HAP-1 (cell line): ENCODE measurements around the gene CDK2AP2.
A peak's percentile ranks its signal among the peaks of the same experiment; 100 is the strongest.
"Not testable (repeated sequence)": the region's sequence is repeated elsewhere in the genome, so short reads cannot be mapped to it uniquely, and the experiment has no call there.

Experiments
- DNase-seq, 2 experiments: peaks; one replicate each; pipeline ENCODE4 v3.0.0-alpha.2; 2016 to 2020; ENCODE audit warnings: low spot score in 2 of 2
- H3K27me3 ChIP-seq: fragments of 250-450 bp; sonication (Bioruptor Pico); 2 replicates; pipeline ENCODE4 v1.5.1; 2020; ENCODE audit warnings: low read depth, mild to moderate bottlenecking, moderate library complexity
- H3K36me3 ChIP-seq: fragments of 250-450 bp; sonication (Bioruptor Pico); replicated peaks from 2 replicates; pipeline ENCODE4 v1.5.1; 2020; ENCODE audit warnings: mild to moderate bottlenecking
- H3K4me1 ChIP-seq: fragments of 250-450 bp; sonication (Bioruptor Pico); 2 replicates; pipeline ENCODE4 v1.5.1; 2020; ENCODE audit warnings: mild to moderate bottlenecking
- H3K4me3 ChIP-seq: fragments of 250-450 bp; sonication (Bioruptor Pico); 2 replicates; pipeline ENCODE4 v1.5.1; 2020; ENCODE audit warnings: mild to moderate bottlenecking, moderate library complexity
- H3K9me3 ChIP-seq: fragments of 250-450 bp; sonication (Bioruptor Pico); 2 replicates; pipeline ENCODE4 v1.5.1; 2020; ENCODE audit warnings: mild to moderate bottlenecking, moderate library complexity
- in situ Hi-C: fragments of 300-500 bp; cut with MboI; formaldehyde crosslinking; loops from 3 replicates; pipeline ENCODE4 v1.14.3; 2020; ENCODE audit warnings: low sequenced_read_pairs, inconsistent platforms, mixed read lengths

CDK2AP2 gene

GRCh38 chr11:67482827-67483798 is 24.8 kb downstream of the CDK2AP2 start, which contains the start of gene AIP:
TSS of gene AIP (plus strand) at chr11:67483026. CDS start at chr11:67483159, 133 bp downstream.
- Histone ChIP-seq H3K27me3 (no peaks in the 10 kb centered on the region), H3K9me3 (no peaks in the 10 kb centered on the region), H3K36me3 (no peaks in the 10 kb centered on the region; the same call in 1 of the 2 replicates), H3K4me1 (peaks cover 15% of the 10 kb centered on the region), H3K4me3 (peak within 1 kb of the TSS; percentile 39)
- in situ Hi-C loops: no loop called here
- peak; percentile 98 to 99 for DNase-seq

- Histone ChIP-seq H3K4me3 (peak overlapping the region; percentile 39), H3K27me3 (no peaks in the 10 kb centered on the region), H3K9me3 (no peaks in the 10 kb centered on the region), H3K4me1 (peaks cover 15% of the 10 kb centered on the region), H3K36me3 (no peaks in the 10 kb centered on the region; the same call in 1 of the 2 replicates)
- in situ Hi-C loops: no loop called here
- no peak for DNase-seq
These were observed 25.6 kb downstream of the CDK2AP2 start for GRCh38 chr11:67482275-67482826.

- H3K36me3 ChIP-seq, DNase-seq, H3K4me3 ChIP-seq, H3K9me3 ChIP-seq, H3K4me1 ChIP-seq, in situ Hi-C loops, H3K27me3 ChIP-seq: not testable (repeated sequence)
These were observed 30.5 kb downstream of the CDK2AP2 start for GRCh38 chr11:67477344-67478050.

GRCh38 chr11:67476692-67477091 is 31.3 kb downstream of the CDK2AP2 start:
- H3K4me3 ChIP-seq, H3K4me1 ChIP-seq, DNase-seq, H3K27me3 ChIP-seq, H3K9me3 ChIP-seq, in situ Hi-C loops, H3K36me3 ChIP-seq: not testable (repeated sequence)

- no peaks in the 10 kb centered on the region; the same call in 1 of the 2 replicates for H3K9me3 ChIP-seq
- no peaks in the 10 kb centered on the region for H3K27me3 ChIP-seq
- H3K36me3 ChIP-seq: no peaks in the 10 kb centered on the region
- DNase-seq: no peak
- in situ Hi-C loops: no loop called here
- H3K4me3 ChIP-seq: no peak overlapping the region
- peaks cover 5% of the 10 kb centered on the region for H3K4me1 ChIP-seq
These were observed 35.1 kb downstream of the CDK2AP2 start for GRCh38 chr11:67472882-67473281.

- no peaks in the 10 kb centered on the region for H3K27me3 ChIP-seq
- H3K4me1 ChIP-seq: peaks cover 5% of the 10 kb centered on the region
These were observed 37.5 kb downstream of the CDK2AP2 start for GRCh38 chr11:67470337-67471002.

GRCh38 chr11:67469508-67469811 is 38.5 kb downstream of the CDK2AP2 start:
- no peaks in the 10 kb centered on the region for H3K9me3 ChIP-seq
- no peak for DNase-seq
- H3K4me1 ChIP-seq: peaks cover 5% of the 10 kb centered on the region
- H3K27me3 ChIP-seq: no peaks in the 10 kb centered on the region
- in situ Hi-C loops: no loop called here
- H3K4me3 ChIP-seq: peak overlapping the region; percentile 80
- no peaks in the 10 kb centered on the region for H3K36me3 ChIP-seq

More at GRCh38 chr11:67470337-67471002, 37.5 kb downstream of the CDK2AP2 start:
- Histone ChIP-seq H3K4me3 (no peak overlapping the region), H3K36me3 (no peaks in the 10 kb centered on the region), H3K9me3 (no peaks in the 10 kb centered on the region)
- in situ Hi-C loops: no loop called here
- no peak for DNase-seq

- Histone ChIP-seq H3K9me3 (no peaks in the 10 kb centered on the region), H3K4me3 (peak within 1 kb of the TSS; percentile 80), H3K27me3 (no peaks in the 10 kb centered on the region), H3K36me3 (no peaks in the 10 kb centered on the region), H3K4me1 (peaks cover 10% of the 10 kb centered on the region)
- DNase-seq: peak; percentile 71 to 94
- in situ Hi-C loops: no loop called here
These were observed 39.0 kb downstream of the CDK2AP2 start, which contains the start of gene TMEM134 for GRCh38 chr11:67468759-67469507. TSS of gene TMEM134 (minus strand) at chr11:67469251. CDS start at chr11:67469192, 59 bp downstream.

- in situ Hi-C loops: no loop called here
- Histone ChIP-seq H3K27me3 (no peaks in the 10 kb centered on the region), H3K36me3 (no peaks in the 10 kb centered on the region), H3K4me3 (peak overlapping the region; percentile 80), H3K4me1 (peaks cover 10% of the 10 kb centered on the region), H3K9me3 (no peaks in the 10 kb centered on the region)
- no peak for DNase-seq
These were observed 39.6 kb downstream of the CDK2AP2 start for GRCh38 chr11:67468456-67468758.

GRCh38 chr11:67468056-67468455 is 39.9 kb downstream of the CDK2AP2 start:
- in situ Hi-C loops: no loop called here
- H3K9me3 ChIP-seq: no peaks in the 10 kb centered on the region
- DNase-seq: no peak
- peaks cover 10% of the 10 kb centered on the region for H3K4me1 ChIP-seq
- H3K36me3 ChIP-seq: no peaks in the 10 kb centered on the region
- H3K27me3 ChIP-seq: no peaks in the 10 kb centered on the region
- H3K4me3 ChIP-seq: peak overlapping the region; percentile 80

GRCh38 chr11:67466962-67467771 is 40.8 kb downstream of the CDK2AP2 start:
- H3K9me3 ChIP-seq: no peaks in the 10 kb centered on the region
- H3K4me1 ChIP-seq: peaks cover 10% of the 10 kb centered on the region
- in situ Hi-C loops: no loop called here
- H3K4me3 ChIP-seq: no peak overlapping the region
- no peak for DNase-seq
- H3K27me3 ChIP-seq: no peaks in the 10 kb centered on the region
- H3K36me3 ChIP-seq: no peaks in the 10 kb centered on the region

- in situ Hi-C loops: no loop called here
- Histone ChIP-seq H3K27me3 (no peaks in the 10 kb centered on the region), H3K4me1 (peaks cover 10% of the 10 kb centered on the region), H3K9me3 (no peaks in the 10 kb centered on the region), H3K36me3 (no peaks in the 10 kb centered on the region), H3K4me3 (no peak overlapping the region)
- no peak for DNase-seq
These were observed 41.6 kb downstream of the CDK2AP2 start for GRCh38 chr11:67466367-67466766.
